ENCODE results near the gene TBX4.

TBX4 gene

GRCh38 chr17:61412860-61413660, 39.2 kb upstream of the TBX4 start:
- DNase-seq (ENCODE audit: low read depth in 2 of 2, low spot score in 1 of 2), result no peak

- no peak for DNase-seq (ENCODE audit: low read depth in 2 of 2, low spot score in 1 of 2)
Measured at GRCh38 chr17:61413661-61414126, 38.5 kb upstream of the TBX4 start.

DNA sequence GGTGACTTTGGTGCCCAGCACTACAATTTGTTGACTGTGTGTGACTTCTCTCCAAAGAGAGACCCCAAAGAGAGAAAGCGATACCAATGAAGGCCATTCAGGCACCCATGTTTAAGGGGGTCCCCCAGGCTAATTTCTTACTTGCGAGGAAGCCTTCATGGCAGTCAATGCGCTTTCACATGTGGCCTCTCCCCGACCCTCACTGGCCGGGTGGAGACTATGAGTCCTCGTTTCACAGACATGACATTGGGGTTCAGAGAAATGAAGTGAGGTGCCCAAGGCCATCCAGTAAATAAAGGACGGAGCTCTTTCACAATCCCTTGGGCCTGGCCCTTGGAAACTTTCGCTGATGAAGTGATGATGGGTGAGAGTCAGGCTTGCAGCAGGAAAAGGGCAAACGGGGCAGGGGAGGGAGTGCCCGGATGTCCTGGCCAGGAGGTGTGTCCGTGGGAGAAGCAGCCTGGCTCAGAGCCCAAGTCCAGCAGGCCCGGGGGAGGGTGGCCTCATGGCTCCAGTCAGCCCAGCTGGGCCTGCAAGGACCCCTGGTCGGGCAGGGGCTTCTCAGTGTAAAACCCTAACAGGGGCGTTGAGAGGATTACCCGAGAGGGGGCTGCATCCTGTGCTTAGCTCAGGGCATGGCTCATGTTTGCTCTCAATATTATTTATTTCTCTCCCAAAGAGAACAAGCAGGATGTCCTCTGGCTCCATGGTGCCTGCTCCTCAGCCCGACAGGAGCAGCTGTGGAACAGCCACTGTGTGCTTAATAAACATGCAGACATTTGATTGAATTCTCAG, 37.9 kb upstream of the TBX4 start:
- no peak for DNase-seq (ENCODE audit: low read depth in 2 of 2, low spot score in 1 of 2)

DNA sequence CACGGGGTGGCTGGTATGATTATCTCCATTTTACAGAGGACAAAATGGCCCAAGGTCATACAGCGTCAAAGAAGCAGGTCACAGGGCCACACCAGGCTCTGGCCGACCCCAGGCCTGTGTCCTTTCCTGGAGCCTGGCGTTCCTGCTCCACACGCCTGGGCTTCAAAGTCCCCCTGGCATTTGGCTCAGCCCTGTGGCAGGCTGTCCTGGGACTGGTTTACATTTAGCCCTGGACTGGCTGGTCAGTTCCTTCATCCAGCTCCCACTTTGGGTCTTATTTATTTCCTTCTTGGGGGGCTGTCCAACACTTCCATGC, 37.3 kb upstream of the TBX4 start:
- no peak for DNase-seq (ENCODE audit: low read depth in 2 of 2, low spot score in 1 of 2)

DNA sequence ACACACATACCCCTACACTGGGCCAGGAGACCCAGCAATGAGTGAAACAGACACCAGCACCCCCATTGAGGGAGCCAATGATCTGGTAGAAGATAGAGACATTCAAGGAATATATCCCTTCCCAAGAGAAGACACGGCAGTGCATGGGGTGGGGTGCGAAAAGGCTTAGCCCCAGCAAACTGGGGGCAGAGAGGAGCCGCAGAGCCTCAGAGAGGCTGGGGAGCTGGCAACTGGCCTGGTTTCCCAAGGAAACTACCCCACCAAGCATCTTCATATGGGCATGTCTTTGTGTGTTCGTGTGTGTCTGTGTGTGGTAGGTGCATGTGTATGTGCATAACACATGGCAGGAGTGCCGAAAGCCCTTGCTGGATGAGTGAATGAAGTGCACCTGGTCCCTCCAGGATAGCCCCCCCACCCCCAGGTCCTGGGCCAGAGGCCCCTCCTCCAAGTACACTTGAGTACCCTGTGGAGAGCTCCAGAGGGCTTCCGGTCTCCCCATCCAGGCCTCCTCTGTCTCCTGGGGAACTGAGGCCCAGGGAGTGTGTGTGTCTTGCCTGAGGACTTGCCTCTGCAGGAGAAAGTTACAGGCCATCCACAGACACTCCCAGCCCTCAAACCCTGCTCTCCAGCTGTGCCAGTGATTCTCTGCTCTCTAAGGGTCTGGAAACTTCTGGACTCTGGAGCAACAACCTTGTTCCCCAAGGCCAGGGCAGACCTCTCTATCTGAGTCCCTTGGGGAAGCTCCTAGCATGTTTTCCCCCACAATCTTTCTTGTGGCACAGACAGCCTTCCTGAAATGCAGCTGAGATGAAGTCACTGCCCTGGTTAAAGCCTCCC, 36.6 kb upstream of the TBX4 start:
- DNase-seq (ENCODE audit: low read depth in 2 of 2, low spot score in 1 of 2), result no peak

DNA sequence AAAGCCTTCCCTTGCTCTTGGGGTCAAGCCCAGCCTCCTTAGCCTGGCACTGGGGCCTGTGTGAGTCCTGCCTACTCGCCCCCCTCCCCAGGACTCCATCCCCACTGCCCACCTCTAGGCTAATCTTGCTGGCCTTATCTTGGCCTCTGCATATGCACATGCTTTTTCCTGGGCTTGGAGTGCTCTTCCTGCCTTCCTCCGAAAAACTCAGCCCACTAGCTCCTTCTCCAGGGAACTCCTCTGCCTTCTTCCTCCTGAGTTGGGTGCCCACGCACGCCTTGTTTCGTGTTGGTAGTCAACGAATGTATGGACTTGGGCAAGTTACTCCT, 36.0 kb upstream of the TBX4 start:
- DNase-seq (ENCODE audit: low read depth in 2 of 2, low spot score in 1 of 2), result no peak

DNA sequence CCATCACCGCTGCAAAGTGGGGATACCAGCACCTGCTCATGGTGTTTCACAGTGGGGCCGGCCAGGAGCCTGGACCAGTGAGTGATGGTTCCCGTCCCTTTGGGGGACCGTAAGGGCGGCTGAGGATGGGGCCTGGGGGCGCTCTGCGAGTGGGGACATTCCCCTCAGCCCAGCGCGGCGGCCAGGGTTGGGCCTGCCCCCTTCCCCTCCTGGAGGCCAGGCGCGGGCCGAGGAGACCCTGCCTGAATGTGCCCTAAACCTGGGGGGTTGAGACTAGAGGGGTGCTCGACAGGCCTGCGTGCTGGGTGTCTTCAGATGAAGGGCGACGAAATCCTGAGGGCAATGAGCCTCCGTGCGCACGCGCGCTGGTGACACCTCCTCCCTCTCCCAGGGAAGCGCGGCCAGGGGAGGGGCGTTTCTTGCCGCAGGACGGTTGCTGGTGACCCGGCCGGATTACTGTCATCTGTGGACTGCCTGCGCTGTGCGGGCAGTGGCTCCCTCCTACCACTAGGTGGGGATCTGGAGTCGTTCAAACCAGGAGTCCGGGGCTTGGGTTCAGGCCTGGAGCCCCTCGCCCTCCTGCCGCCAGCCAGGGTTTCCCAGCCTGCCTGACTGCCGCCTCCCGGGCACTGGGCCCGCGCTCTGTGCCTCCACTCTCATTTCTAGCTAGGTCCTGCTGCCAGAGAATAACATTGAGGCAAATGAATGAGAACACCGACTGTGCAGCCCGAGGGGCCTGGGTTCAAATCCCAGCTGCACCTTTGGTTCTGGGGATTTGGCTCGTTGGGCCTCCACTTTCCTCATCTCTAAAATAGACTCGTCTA, 35.5 kb upstream of the TBX4 start:
- DNase-seq (ENCODE audit: low read depth in 2 of 2, low spot score in 1 of 2), result no peak

DNA sequence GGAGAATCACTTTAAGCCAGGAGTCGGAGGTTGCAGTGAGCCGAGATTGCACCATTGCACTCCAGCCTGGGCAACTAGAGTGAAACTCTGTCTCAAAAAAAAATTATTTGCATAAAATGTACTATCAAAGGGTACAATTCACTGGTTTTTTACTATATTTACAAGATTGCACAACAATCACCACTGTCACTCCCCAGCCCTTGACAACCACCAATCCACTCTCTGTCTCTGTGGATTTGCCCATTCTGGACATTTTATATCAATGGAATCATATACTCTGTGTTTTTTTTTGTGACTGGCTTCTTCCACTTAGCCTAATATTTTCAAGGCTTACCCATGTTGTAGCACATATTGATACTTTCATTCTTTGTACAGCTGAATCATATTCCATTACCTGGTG, 33.8 kb upstream of the TBX4 start:
- no peak for DNase-seq (ENCODE audit: low read depth in 2 of 2, low spot score in 1 of 2)

GRCh38 chr17:61419496-61420046, 32.7 kb upstream of the TBX4 start:
- no peak for DNase-seq (ENCODE audit: low read depth in 2 of 2, low spot score in 1 of 2)

DNA sequence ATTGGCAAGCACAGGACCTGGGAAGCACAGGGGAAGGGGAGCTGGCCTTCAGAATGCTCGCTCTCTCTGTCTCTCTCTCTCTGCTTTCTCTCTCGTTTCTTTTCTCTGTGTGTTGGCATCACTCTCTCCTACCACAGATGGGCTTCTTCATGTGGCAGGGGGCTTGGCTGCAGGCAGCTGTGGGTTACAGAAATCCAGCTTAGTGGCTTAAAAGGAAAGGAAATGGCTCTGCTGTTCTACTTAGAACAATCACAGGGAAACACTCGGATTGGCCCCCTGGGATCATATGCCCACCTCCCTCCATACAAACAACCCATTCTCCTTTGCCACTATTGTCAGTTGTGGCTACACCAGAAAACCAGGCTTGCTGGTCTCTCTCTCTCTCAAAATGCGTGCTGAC, 32.2 kb upstream of the TBX4 start:
- DNase-seq (ENCODE audit: low read depth in 2 of 2, low spot score in 1 of 2), result no peak

DNA sequence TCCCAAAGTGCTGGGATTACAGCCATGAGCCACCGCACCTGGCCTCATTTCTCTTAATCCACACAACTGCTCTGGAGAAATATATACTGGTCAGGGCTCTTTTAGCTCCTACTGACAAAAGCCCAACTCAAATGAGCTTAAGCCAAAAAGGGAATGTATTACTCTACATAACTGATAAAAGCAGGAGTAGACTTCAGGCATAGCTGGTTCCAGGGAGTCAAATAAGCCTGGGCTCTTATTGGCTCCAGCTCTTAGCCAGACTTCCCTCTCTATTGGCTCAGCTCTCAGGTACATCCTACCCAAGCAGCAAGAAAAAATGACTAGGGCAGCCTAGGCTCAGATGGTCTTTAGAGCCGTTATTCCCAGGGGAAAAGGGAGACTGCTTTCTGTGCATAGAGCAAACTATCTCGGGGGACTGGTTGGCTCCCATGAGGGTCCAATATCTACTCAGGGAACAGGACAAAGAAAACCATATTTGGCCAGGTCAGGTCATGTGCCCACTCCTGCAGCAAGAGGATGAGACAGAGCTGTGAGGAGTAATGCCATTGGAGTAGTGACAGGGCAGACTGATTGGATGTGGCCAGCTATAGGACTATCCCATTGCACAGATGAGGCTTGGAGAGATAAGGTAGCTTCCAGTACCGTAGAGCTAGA, 31.4 kb upstream of the TBX4 start:
- no peak for DNase-seq (ENCODE audit: low read depth in 2 of 2, low spot score in 1 of 2)

DNA sequence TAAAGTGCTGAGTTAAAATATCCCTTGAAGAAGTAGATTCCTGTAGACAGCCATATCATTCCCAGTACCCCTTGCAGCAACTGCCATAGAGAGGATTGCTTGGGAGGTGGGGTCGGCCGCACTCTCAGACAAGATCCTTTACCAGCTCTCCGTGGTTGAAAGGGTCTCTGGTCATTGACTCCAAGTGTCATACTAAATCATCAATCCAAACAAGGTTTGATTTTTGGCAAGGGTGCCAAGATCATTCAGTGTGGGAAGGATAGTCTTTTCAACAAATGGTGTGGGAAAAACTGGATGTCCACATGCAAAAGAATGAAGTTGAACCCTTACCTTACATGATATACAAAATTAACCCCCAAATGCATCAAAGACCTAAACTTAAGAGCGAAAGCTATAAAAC, 30.8 kb upstream of the TBX4 start:
- DNase-seq (ENCODE audit: low read depth in 2 of 2, low spot score in 1 of 2), result no peak

DNA sequence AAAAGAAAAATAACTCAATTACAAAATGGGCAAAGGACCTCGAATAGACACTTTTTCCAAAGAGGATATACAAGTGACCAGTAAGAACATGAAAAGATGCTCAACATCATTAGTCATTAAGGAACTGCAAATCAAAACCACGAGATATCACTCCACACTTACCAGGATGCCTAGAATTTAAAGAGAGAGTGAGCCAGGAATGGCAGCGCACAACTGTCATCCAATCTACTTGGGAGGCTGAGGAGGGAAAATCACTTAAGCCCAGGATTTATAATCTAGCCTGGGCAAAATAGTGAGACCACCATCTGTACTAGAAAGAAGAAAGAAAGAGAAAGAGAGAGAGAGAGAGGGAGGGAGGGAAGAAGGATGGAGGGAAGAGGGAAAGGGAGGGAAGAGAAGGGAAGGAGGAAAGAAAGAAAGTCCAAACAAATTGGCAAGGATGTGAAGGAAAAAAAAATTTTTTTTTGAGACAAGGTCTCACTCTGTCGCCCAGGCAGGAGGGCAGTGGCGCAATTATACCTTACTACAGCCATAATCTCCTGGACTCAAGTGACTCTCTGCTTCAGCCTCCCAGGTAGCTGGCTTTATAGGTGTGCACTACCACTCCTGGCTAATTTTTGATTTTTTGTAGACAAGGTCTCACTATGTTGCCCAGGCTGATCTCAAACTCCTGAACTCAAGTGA, 30.0 kb upstream of the TBX4 start:
- no peak for DNase-seq (ENCODE audit: low read depth in 2 of 2, low spot score in 1 of 2)

- DNase-seq (ENCODE audit: low read depth in 2 of 2, low spot score in 1 of 2), result no peak
Measured at GRCh38 chr17:61422869-61423268, 29.4 kb upstream of the TBX4 start.

- DNase-seq (ENCODE audit: low read depth in 2 of 2, low spot score in 1 of 2), result no peak
Measured at GRCh38 chr17:61423967-61424649, 28.1 kb upstream of the TBX4 start.

- DNase-seq (ENCODE audit: low read depth in 2 of 2, low spot score in 1 of 2), result no peak
Measured at GRCh38 chr17:61425682-61426481, 26.3 kb upstream of the TBX4 start.

DNA sequence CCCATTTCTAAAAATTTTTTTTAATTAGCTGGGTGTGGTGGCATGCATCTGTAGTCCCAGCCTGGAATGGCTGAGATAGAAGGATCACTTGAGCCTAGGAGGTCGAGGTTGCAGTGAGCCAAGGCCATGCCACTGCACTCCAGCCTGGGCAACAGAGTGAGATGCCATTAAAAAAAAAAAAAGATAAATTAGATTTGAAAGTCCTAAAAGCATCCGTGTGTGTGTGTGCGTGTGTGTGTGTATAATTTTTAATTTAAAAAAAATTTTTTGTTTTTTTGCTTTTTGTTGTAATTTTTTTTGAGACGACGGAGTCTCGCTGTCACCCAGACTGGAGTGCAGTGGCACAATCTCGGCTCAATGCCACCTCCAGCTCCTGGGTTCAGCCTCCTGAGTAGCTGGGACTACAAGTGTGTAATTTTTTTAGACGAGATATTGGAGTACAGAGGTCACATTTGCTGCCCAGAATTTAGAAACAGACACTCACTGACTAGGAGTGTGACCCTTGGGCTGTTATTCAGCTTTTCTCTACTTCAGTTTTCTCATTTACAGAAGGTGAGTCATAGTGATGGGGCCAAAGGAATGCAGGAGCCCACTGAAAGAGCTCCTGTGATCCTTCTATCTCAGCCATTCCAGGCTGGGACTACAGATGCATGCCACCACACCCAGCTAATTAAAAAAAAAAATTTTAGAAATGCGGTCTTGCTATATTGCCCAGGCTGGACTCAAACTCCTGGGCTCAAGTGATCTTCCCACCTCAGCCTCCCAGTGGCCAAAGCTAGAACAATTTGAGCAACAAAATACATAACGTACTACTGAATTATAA, 25.5 kb upstream of the TBX4 start:
- no peak for DNase-seq (ENCODE audit: low read depth in 2 of 2, low spot score in 1 of 2)
